ENCODE measurements around the gene VPS52. TPM values are rescaled to one million over a fixed set of nuclear protein-coding genes. Genes with fewer than 3 reads are reported as not detected.

The VPS52 gene
- total RNA-seq, 1 experiment from 2014 or later = 58.2 TPM

- Histone ChIP-seq H3K9me2 (ENCODE audit: insufficient read depth) (no peaks in the 10 kb centered on the region), H3K27ac (ENCODE audit: low read depth, low read length) (no peak overlapping the region), H3K36me3 (ENCODE audit: control insufficient read depth in 1 of 2, insufficient read depth in 2 of 2, low read length in 2 of 2) (peaks cover 2 to 6% of the 10 kb centered on the region in 2 experiments; a peak in 1 of 4 replicates), H3K9me3 (ENCODE audit: control insufficient read depth in 1 of 2, insufficient read depth in 1 of 2, low read depth in 1 of 2, low read length in 2 of 2) (no peaks in the 10 kb centered on the region), H3K27me3 (ENCODE audit: insufficient read depth, low read length) (no peaks in the 10 kb centered on the region), H3K79me2 (ENCODE audit: insufficient read depth, low read length) (no peaks in the 10 kb centered on the region), H3K4me2 (ENCODE audit: low read length) (no peak overlapping the region), H3K4me3 (replicated peaks in 1 of 2; ENCODE audit: low read depth in 1 of 2, low read length in 2 of 2) (no peak overlapping the region), H2AFZ (ENCODE audit: low read depth, low read length, poor library complexity, severe bottlenecking) (no peak overlapping the region), H4K20me1 (ENCODE audit: insufficient read depth) (no peaks in the 10 kb centered on the region), H3K4me1 (ENCODE audit: control insufficient read depth in 1 of 2, insufficient read depth in 2 of 2, low read length in 2 of 2) (peaks cover 0 to 5% of the 10 kb centered on the region in 2 experiments; a peak in 1 of 4 replicates), H3K9ac (ENCODE audit: low read length) (no peak overlapping the region)
- no peak for ATAC-seq
- no peak for DNase-seq (ENCODE audit: low read depth, low spot score)
- ChIA-PET POLR2A (no interaction called here), RAD21 (ENCODE audit: low non-redundant PET in 1 of 2, low total read pairs in 2 of 2, uncharacterized antibody in 2 of 2, unreplicated experiment in 2 of 2) (no interaction called here), CTCF (no interaction called here)
- TF ChIP-seq SRF (IDR thresholded peaks at IDR 0.05; ENCODE audit: low read depth) (no peak), TCF7L2 (IDR thresholded peaks at IDR 0.05; ENCODE audit: borderline replicate concordance, extremely low read depth, insufficient read depth, insufficient read length) (no peak), ATF3 (IDR thresholded peaks at IDR 0.05) (no peak), EGR1 (IDR thresholded peaks at IDR 0.05; ENCODE audit: low read depth) (no peak), SIN3A (IDR thresholded peaks at IDR 0.05; ENCODE audit: low read depth) (no peak), ZFX (IDR thresholded peaks at IDR 0.05) (no peak)
- intact Hi-C loops (cut with micrococcal nuclease) = no loop called here
- no TSS peak for BruUV-seq (replicated peaks)
Observed at GRCh38 chr6:33215271-33216116, 56.2 kb downstream of the VPS52 start.

- H3K4me1 ChIP-seq (ENCODE audit: control insufficient read depth in 1 of 2, insufficient read depth in 2 of 2, low read length in 2 of 2) = peaks cover 1 to 10% of the 10 kb centered on the region in 2 experiments; a peak in 1 of 4 replicates
- H2AFZ ChIP-seq (ENCODE audit: low read depth, low read length, poor library complexity, severe bottlenecking) = no peak overlapping the region
- no peak overlapping the region for H3K4me2 ChIP-seq (ENCODE audit: low read length)
- ChIA-PET CTCF (no interaction called here), RAD21 (ENCODE audit: low non-redundant PET in 1 of 2, low total read pairs in 2 of 2, uncharacterized antibody in 2 of 2, unreplicated experiment in 2 of 2) (no interaction called here), POLR2A (no interaction called here)
- intact Hi-C loops (cut with micrococcal nuclease) = no loop called here
- no peaks in the 10 kb centered on the region for H4K20me1 ChIP-seq (ENCODE audit: insufficient read depth)
- no peaks in the 10 kb centered on the region for H3K9me2 ChIP-seq (ENCODE audit: insufficient read depth)
- peaks cover 10 to 15% of the 10 kb centered on the region in 2 experiments; a peak in 3 of 4 replicates for H3K36me3 ChIP-seq (ENCODE audit: control insufficient read depth in 1 of 2, insufficient read depth in 2 of 2, low read length in 2 of 2)
- no peak overlapping the region for H3K9ac ChIP-seq (ENCODE audit: low read length)
- H3K9me3 ChIP-seq (ENCODE audit: control insufficient read depth in 1 of 2, insufficient read depth in 1 of 2, low read depth in 1 of 2, low read length in 2 of 2) = no peaks in the 10 kb centered on the region
- peaks cover 11% of the 10 kb centered on the region for H3K79me2 ChIP-seq (ENCODE audit: insufficient read depth, low read length)
- DNase-seq (ENCODE audit: low read depth, low spot score) = no peak
- ATAC-seq = no peak
- H3K27me3 ChIP-seq (ENCODE audit: insufficient read depth, low read length) = no peaks in the 10 kb centered on the region
- BruUV-seq (replicated peaks) = no TSS peak
- H3K27ac ChIP-seq (ENCODE audit: low read depth, low read length) = no peak overlapping the region
- H3K4me3 ChIP-seq (replicated peaks in 1 of 2; ENCODE audit: low read depth in 1 of 2, low read length in 2 of 2) = no peak overlapping the region
- TF ChIP-seq SIN3A (IDR thresholded peaks at IDR 0.05; ENCODE audit: low read depth) (no peak), EZH2phosphoT487 (IDR thresholded peaks at IDR 0.05; ENCODE audit: borderline replicate concordance) (no peak), EGR1 (IDR thresholded peaks at IDR 0.05; ENCODE audit: low read depth) (no peak), FOSL1 (IDR thresholded peaks at IDR 0.05; ENCODE audit: low read depth) (no peak), SRF (IDR thresholded peaks at IDR 0.05; ENCODE audit: low read depth) (no peak), ATF3 (IDR thresholded peaks at IDR 0.05) (no peak), REST (IDR thresholded peaks at IDR 0.05; ENCODE audit: low read depth) (no peak), ZBTB33 (IDR thresholded peaks at IDR 0.05; ENCODE audit: extremely low read depth, insufficient replicate concordance, low read length) (no peak), POLR2AphosphoS5 (IDR thresholded peaks at IDR 0.05; ENCODE audit: low read depth, low read length) (no peak), YY1 (IDR thresholded peaks at IDR 0.05; ENCODE audit: extremely low read depth, insufficient replicate concordance, low read depth, low read length) (no peak), TCF7L2 (IDR thresholded peaks at IDR 0.05; ENCODE audit: borderline replicate concordance, extremely low read depth, insufficient read depth, insufficient read length) (no peak)
Observed at GRCh38 chr6:33213989-33214335, 57.7 kb downstream of the VPS52 start.

All from HCT116 (cell line).